NCI-H526 treated with DMSO at 0.1 percent for 48 hours (cell line): ENCODE data around the gene MRPL34.
"Not testable (repeated sequence)": the region's sequence is repeated elsewhere in the genome, so short reads cannot be mapped to it uniquely, and the experiment has no call there.

Source experiments
- DNase-seq: peaks from one replicate; lab custom pipeline; 2025; lab: John Stamatoyannopoulos, UW

MRPL34 gene

DNA sequence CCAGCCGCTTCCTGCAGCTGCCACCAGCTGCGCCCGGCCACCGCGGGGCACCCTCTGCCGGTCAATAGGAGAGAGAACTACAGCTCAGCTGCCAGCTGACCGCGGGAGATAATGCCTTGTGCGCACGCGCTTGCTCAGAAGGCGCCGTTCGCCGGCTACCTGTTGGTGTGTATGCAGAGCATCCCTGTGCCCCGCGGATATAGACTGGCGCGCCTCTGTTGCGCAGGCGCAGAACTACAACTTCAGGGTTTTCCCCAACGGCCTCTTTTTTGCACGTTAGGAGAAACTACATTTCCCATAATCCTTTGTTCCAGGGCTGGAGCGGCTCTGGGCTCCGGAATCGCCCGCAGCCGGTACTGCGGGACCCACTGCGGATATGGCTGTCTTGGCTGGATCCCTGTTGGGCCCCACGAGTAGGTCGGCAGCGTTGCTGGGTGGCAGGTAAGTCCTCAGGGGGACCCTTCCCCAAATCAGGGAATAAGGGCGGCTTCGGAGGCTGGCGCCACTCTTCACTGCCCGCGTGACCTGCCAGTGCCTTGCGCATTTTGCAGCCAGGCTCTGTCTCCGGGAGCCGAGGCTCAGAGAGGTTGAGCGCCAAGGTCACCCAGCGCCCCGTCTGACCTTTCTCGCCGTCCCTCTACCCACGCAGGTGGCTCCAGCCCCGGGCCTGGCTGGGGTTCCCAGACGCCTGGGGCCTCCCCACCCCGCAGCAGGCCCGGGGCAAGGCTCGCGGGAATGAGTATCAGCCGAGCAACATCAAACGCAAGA, at the start of gene MRPL34:
TSS of gene MRPL34 (plus strand) at position 356 of the 768 bp plus-strand sequence. CDS start at position 377, 21 bp downstream.
- peak; percentile 92 for DNase-seq

DNA sequence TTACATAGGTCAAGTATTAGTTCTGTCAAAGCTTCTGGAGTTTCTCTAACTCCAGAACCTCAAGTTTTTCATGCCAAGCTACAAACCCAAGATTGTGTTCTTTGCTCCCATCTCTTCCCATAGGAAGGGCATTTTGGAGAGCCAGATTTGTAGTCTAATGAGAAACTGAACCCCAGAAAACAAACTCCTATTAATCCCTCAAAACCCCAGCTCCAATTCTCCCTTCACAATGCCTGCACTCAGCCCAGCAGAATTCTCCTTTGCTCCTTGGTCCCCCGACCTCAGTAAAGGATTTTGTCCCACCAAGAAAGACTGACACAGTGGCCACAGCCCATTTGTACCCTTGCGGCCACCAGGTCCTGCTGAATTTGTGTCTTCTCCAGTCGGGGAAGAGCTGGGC, 49.5 kb upstream of the MRPL34 start:
- DNase-seq, result no peak

DNA sequence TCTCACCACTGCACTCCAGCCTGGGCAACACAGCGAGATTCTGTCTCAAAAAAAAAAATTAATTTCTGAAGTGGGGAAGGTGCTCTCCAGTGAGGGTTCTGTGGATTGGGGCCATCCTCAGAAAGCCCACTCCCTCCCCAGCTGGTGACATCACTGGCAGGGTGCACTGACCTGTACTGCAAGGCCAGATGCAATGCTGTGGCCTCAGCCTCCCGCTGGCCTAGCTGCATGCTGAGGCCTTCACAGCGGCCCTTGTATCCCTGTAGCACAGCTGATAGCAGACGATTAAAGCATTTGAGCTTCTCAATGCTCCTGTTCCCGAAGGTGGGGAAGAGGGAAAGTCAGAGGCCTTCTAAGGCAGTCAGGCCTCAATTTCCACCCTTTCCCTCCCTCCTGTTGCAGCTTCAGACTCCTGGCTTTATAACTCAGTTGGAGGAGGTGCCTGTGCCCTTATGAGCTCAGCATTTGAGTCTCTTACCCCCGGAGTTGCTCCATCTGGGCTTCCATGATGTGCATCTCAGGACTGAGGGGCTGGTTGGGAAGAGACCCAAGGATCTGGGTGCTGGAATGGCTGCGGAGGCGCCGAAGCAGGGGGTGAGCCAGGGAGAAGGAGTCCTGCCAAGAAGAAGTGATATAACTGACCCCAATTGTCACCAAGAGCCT, 46.4 kb upstream of the MRPL34 start:
- DNase-seq, result no peak

DNA sequence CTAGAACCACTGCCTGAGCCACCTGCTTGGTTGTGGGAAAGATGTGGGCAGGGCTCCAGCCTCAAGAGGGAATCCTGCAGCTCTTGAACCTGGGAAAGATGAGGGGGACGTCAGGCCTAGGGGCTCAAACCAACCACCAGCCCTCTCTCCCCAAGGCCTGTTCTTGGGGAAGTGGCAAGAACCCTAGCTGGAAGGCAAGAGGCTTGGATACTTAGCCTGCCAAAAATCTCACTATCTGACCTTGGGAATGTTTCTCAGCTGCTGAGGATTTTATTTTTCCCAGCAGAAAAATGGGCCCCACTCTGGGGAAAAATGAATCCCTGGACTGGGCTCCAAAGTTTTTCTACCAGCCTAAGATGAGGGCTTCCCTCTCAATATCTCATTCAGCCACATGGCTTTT, 45.7 kb upstream of the MRPL34 start:
- no peak for DNase-seq

DNA sequence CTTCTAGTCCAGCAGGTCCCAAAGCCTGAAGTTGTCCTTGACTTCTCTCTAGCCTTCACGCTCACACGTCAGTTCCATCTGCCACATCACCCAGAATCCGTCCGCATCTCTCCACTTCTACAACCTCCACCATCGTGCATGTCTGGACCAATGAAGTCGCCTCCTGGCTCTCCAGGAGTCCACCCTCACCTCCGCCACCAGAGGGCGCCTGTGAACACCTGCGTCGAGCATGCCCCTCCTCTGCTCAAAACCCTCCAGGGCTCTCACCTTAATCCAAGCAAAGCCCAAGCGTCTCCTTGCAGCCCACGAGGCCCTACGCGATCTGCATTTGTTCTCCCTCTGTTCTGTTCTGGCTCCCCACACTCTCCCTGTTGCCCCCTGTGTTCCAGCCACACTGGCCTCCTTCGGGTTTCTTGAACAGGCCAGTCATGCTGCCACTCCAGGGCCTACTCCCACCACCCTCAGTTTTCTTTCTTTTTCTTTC, 44.8 kb upstream of the MRPL34 start:
- DNase-seq, result peak; percentile 34

DNA sequence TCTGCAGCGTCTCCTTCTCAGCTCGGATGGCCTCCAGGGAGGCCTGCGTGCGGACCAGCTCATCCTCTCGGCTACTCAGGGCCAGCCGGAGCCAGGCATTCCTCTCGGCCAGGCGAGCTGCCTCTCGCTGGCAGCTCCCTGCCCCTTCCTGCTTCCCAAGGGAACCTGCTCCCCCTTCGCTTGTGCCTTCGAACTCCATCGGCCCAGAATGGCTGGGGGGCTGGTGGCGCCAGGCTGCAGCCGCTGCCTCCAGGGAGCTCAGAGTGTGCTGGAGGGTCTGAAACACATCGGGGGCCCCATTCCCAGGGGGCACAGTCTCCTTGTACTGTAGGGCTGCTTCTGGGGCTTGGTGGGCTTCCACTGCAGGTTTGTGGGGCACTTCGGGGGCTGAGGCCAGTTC, 43.1 kb upstream of the MRPL34 start:
- DNase-seq, result no peak

DNA sequence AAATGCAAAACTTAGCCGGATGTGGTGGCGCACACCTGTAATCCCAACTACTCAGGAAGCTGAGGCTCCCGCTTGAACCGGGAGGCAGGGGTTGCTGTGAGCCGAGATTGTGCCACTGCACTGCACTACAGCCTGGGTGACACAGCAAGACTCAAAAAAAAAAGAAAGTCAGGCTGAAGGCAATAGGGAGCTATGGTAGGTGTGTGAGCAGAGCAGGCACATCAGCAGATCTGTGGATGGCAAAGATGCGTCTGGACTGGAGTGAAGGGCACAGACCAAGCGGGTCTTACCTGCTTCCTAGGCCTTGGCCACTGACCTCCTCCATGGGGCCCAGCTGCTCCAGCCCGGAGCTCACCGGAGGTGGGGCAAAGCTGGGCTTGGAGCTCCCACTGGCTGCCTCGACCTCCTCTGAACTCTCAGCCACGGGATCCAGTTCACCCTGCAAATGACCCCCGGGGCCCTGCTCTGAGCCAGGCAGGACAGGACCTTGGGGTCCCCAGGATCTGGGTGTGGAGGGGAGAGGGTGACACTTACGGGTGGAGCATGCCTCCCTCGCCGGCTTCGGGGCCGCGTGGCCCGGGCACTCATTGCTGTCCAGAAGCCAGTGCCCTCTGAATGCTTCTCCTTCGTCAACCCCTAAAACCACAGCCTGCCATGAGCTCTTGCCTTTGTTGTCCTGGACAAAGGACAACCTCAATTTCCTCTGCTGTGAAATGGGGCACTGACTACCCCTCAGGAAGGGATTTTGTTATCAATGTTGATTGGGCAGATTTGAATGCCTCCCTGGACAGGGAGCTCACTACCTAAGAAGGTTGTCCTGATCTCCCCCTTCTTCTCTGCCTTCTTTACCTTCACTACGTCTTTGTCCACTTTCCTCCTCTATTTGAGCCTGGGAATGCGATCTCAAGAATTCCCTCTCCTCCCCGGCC, 41.7 kb upstream of the MRPL34 start:
- no peak for DNase-seq

DNA sequence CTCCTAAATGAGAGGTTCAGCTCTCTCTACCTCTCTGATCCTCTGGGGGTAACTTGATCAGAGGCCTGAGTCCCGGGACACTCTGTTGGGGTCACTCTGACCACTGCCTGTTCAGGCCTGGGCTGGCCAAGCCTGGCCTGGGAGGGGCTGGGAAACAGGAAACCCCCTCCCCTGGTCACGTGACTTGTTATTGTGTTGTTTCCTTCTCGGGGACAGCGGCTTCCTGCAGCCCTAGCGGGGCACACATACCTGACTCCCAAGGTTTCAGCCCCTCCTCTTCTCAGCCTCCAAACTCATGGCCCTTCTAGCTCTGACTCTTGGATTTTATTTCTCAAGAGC, 41.1 kb upstream of the MRPL34 start, which contains the start of gene USHBP1:
TSS of gene USHBP1 (minus strand) at position 105 of the 339 bp plus-strand sequence. CDS start 446 bp downstream, outside the sequence.
- no peak for DNase-seq

DNA sequence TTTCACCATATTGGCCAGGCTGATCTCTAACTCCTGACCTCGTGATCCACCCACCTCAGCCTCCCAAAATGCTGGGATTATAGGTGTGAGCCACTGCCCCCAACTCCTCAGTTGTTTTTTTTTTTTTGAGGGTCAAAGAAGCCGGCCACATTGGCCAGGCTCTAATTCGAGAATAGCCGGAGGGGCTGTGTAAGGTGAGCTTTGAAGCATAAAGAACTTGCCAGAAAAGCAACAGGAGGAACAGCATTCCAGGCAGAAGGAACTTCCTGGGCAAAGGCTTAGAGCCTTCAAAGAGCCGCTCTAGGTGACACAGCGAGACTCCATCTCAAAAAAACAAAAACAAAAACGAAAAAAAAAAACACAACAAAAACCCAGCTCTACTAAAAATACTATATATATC, 39.6 kb upstream of the MRPL34 start:
- no peak for DNase-seq

DNA sequence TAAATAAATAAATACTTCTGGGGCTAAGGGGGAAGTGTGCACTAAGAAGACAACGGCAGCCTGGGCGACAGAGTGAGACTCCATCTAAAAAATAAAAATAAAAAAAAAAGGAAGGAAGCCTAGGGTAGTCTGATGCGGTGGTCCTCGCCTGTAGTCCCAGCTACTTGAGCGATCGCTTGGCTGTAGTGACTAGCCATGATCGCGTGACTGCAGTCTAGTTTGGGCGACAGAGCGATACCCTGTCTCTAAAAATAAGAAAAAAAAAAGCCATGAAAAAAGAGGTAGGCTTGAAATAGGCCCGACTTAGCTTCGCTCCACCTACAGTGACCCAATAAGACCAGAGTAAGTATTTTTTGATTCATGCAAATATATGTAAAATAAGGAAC, 39.1 kb upstream of the MRPL34 start:
- DNase-seq, result no peak

DNA sequence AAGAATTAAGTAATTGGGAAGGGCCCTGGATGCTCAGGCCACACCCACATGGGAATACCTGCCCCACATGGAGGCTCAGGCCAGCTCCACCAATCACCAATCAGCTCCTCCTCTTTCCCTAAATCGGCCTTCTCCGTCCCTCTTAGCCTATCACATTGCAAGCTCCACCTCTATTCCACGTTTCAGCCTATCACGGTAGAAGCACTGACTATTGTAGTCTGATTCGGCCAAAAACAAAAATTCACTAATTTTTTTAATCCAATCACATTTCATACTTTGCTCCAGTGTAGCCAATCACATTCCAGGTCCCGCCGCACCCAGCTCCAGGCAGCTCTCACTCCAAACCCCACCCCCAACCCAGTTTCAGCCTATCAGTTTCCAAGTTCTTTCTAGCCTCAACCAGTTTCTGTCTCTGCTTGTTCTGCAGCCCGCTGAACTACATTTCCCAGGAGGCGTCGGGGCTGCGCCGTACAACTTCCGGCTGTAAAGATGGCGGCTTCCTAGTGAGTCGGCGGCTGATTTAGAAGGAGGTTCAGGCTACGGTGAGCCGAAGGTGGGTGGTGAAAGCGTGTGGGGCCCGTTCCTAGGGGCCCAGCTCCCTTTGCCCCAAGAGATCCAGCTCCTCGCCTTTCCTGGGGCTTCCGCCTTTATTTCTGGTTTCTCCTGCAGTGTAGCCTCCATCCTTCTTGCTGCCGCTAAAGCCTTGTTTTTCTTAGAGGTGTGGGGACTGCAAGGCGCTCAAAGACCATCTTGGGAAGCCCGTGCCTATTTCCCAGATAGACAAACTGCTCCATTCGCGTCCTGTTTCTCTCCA, 38.5 kb upstream of the MRPL34 start, which contains the start of gene BABAM1:
TSS of gene BABAM1 (plus strand) at position 469 of the 814 bp plus-strand sequence. CDS start 1,364 bp downstream, outside the sequence.
- peak; percentile 97 for DNase-seq

DNA sequence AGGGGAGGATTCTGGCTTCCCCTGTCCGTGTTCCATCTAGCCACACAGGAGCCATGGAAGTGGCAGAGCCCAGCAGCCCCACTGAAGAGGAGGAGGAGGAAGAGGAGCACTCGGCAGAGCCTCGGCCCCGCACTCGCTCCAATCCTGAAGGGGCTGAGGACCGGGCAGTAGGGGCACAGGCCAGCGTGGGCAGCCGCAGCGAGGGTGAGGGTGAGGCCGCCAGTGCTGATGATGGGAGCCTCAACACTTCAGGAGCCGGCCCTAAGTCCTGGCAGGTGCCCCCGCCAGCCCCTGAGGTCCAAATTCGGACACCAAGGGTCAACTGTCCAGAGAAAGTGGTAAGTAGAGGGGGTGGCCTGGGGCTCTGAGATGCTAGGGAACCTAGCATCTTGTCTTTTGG, 36.9 kb upstream of the MRPL34 start:
- DNase-seq, result no peak

DNA sequence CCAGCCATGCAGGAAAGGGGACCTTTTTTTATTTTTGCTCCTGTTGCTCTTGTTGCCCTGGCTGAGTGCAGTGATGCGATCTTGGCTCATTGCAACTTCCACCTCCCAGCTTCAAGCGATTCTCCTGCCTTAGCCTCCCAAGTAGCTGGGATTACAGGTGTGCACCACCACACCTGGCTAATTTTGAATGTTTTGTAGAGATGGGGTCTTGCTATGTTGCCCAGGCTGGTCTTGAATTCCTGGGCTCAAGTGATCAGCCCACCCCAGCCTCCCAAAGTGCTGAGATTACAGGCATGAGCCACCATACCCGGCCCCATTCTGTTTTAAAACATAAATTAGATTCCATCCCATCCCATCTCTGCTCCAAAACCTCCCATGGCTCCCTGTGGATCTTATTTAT, 30.8 kb upstream of the MRPL34 start:
- not testable (repeated sequence) for DNase-seq

DNA sequence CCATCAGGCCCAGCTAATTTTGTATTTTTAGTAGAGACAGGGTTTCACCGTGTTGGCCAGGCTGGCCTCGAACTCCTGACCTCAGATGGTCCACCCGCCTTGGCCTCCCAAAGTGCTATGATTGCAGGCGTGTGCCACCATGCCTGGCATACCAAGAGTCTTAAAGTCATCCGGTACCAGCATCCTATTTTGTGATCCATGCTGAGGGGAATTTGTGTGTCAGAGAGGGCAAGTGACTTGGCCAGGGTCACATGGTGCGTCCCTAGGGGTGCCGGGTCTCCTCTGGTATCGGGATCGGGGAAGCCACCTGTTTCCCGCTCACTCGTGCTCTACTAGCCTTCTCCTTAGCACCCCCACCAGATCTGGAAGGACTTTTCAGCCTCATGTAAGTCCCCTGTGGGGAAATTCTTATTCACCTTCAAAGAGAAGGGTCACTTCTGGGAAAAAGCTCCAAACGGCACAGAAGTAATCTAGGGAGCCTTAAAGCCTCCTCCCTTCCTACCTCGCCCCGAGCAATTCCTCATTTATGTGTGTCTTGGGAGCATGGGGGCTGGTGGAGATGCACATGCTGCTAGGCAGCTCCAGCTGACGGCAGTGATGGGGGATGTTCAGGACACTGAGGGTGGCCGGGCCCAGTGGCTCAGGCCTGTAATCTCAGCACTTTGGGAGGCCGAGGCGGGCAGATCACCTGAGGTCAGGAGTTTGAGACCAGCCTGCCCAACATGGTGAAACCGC, 30.1 kb upstream of the MRPL34 start:
- no peak for DNase-seq

DNA sequence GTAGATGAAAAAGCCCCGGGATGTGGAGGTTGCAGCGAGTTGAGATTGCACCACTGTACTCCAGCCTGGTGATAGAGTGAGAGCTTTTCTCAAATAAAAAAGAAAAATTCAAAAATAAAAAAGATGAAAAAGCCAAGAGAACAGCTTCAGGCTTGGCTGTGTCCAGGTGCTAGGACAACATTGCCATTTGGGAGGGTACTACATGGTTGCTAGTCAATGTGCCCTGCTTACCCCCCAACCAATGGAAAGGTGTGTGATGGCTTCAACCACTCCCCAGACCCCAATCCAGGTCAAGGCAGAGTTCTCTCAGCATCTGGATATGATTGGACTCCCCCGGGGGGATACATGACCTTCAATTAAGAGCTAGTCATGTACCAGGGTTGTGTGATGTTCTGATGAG, 26.2 kb upstream of the MRPL34 start:
- DNase-seq, result no peak

DNA sequence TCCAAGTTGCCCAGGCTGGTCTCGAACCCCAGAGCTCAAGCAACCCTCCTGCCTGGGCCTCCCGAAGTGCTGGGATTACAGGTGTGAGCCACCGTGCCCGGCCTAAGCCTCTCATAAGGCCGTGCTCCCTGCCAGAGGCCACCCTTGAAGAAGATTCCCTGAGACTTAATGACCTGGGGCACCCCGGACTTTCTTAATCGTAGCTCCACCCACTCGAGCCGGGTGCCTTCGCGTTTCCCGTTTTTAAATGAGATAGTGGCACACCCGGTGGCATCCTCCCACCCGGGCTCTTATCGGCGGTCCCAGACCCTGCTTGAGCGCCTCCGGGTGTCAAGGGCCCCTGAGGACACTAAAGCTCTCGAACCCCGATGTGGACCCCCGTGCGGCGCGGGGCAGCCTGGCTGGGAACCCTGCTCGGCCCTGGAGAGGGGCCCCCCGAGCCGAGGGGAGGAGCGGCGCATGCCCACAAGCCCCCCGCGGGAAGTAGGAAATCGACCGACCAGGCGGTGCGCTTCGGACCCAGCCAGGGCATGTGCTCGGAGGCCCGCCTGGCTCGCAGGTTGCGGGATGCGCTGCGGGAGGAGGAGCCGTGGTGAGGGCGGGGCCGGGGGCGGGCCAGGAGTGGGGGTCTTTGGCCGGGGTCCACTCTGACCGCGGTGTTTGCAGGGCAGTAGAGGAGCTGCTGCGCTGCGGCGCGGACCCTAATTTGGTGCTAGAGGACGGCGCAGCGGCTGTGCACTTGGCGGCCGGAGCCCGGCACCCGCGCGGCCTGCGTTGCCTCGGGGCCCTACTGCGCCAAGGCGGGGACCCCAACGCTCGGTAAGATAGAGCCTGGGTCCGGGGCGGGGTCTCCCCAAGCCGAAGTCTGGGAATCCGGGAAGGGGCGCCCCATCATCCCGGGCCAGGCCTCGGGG, 24.0 kb upstream of the MRPL34 start, which contains the start of gene ANKLE1:
TSS of gene ANKLE1 (plus strand) at position 511 of the 914 bp plus-strand sequence. CDS start at position 531, 20 bp downstream.
- DNase-seq, result no peak

DNA sequence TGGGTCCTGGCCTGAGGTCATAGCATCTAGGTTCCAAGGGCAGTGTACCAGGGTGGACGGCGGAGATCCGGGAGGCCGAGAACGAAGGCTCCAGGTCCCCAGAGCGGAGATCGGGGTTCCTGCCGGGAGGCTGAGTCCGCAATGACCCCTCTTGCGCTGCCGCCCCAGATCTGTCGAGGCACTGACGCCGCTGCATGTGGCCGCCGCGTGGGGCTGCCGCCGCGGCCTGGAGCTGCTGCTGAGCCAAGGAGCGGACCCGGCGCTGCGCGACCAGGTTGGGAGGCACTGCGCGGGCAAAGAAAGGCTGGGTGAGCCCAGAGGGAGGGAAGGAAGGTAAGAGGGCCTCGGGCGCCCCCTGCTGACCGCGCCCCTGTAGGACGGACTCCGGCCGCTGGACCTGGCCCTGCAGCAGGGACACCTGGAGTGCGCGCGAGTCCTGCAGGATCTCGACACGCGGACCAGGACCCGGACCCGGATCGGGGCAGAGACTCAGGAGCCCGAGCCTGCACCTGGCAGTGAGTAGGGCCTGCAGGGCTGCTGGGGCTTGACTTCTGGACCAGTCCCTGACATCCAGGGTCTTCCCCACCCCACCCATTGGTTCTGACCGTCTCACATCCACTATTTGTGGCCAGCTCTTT, 23.1 kb upstream of the MRPL34 start:
- peak; percentile 54 for DNase-seq

DNA sequence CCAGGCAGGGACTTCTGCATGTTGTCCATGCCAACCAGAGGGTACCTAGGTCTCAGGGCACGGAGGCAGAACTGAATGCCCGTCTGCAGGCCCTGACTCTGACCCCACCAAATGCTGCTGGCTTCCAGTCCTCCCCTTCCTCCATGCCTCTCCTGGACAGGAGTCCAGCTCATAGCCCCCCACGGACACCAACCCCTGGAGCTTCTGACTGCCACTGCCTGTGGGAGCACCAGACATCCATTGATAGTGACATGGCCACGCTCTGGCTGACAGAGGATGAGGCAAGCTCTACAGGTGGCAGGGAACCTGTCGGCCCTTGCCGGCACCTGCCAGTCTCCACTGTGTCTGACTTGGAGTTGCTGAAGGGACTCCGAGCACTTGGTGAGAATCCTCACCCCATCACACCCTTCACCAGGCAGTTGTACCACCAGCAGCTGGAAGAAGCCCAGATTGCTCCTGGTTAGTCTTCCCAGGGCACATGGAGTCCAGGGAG, 22.1 kb upstream of the MRPL34 start:
- DNase-seq, result no peak
